Prostate gland (tissue), 2 donors: ENCODE measurements around the gene OR4K17. TPM values are rescaled to one million over a fixed set of nuclear protein-coding genes. Genes with fewer than 3 reads are reported as not detected.
"Not testable (repeated sequence)": the region's sequence is repeated elsewhere in the genome, so short reads cannot be mapped to it uniquely, and the experiment has no call there.

Source experiments
- DNase-seq: peaks from one replicate; pipeline ENCODE4 v3.0.0-alpha.2; 2019; ENCODE audit warnings: low spot score
- H3K27ac ChIP-seq, 2 donors: fragments of 200-600 bp; sonication (generic); 2 replicates each; pipeline ENCODE4 v1.5.1; 2017 to 2019
- H3K27me3 ChIP-seq: fragments of 200-600 bp; sonication (generic); replicated peaks from 2 replicates; pipeline ENCODE4 v1.5.1; 2019; ENCODE audit not compliant: insufficient read depth
- H3K36me3 ChIP-seq, 2 donors: fragments of 200-600 bp; sonication (generic); 1 replicate in 1 of 2; 2 replicates in 1 of 2; pipeline versions ENCODE4 v1.5.1 to v1.8.1; 2017 to 2019
- H3K4me1 ChIP-seq: fragments of 200-600 bp; sonication (generic); replicated peaks from 2 replicates; pipeline ENCODE4 v1.5.1; 2019
- H3K4me3 ChIP-seq, 2 donors: fragments of 200-600 bp; sonication (generic); 2 replicates each; pipeline ENCODE4 v1.5.1; 2017 to 2019
- H3K9me3 ChIP-seq: fragments of 200-600 bp; sonication (generic); 2 replicates; pipeline ENCODE4 v1.5.1; 2017
- CTCF ChIP-seq, 4 experiments: fragments of 200-600 bp in 2 of 4; fragments of 450-650 bp in 2 of 4; sonication (generic) in 2 of 4; IDR thresholded peaks; 1 replicate in 3 of 4; 2 replicates in 1 of 4; pipeline ENCODE4 v1.5.1; 2016 to 2019; ENCODE audit warnings: antibody characterized with exemption in 4 of 4, mild to moderate bottlenecking in 2 of 4, moderate library complexity in 2 of 4
- POLR2A ChIP-seq: fragments of 450-650 bp; IDR thresholded peaks from one replicate; pipeline ENCODE4 v1.6.1; 2016; ENCODE audit warnings: antibody characterized with exemption, mild to moderate bottlenecking
- POLR2AphosphoS5 ChIP-seq: sonication (generic); formaldehyde crosslinking; IDR thresholded peaks from one replicate; pipeline ENCODE4 v1.6.1; 2017; ENCODE audit warnings: antibody characterized with exemption
- WGBS: methylation state at CpG from one replicate; pipeline ENCODE4 v1.1.5; 2018; 5-methylcytosine and 5-hydroxymethylcytosine counted together
- intact Hi-C: fragments of 100-400 bp; cut with DNase I; formaldehyde crosslinking; loops from one replicate; pipeline ENCODE4 v1.14.2; 2022
- total RNA-seq, 2 donors: library from RNA; depleted of rRNA; stranded (reverse); fragments of >200 nt; gene quantifications; one replicate each; pipeline ENCODE4 v1.1.0, GENCODE V29; 2016

OR4K17 gene
- not detected for total RNA-seq

- 54% methylated on average over 3 of the region's 3 CpGs for WGBS
- TF ChIP-seq POLR2AphosphoS5 = no peak
- TF ChIP-seq POLR2A = no peak
- no peak for TF ChIP-seq CTCF (IDR thresholded peaks at IDR 0.05)
Measured at GRCh38 chr14:20110438-20110837, at the start of gene OR4K17. TSS of gene OR4K17 (plus strand) at chr14:20110739. CDS start at chr14:20117500, 6,761 bp downstream.

GRCh38 chr14:20092050-20092449 is 18.5 kb upstream of the OR4K17 start:
- WGBS = 23% methylated on average over 4 of the region's 4 CpGs
- Histone ChIP-seq H3K4me1 (no peaks in the 10 kb centered on the region), H3K27ac (no peak overlapping the region), H3K36me3 (no peaks in the 10 kb centered on the region), H3K4me3 (no peak overlapping the region), H3K9me3 (no peaks in the 10 kb centered on the region), H3K27me3 (no peaks in the 10 kb centered on the region)
- no peak for DNase-seq
- intact Hi-C loops = no loop called here
- no peak for TF ChIP-seq POLR2A
- no peak for TF ChIP-seq POLR2AphosphoS5

More at GRCh38 chr14:20110438-20110837, at the start of gene OR4K17:
- Histone ChIP-seq H3K36me3 (no peaks in the 10 kb centered on the region), H3K9me3 (no peaks in the 10 kb centered on the region), H3K4me3 (no peak within 1 kb of the TSS), H3K27me3 (no peaks in the 10 kb centered on the region), H3K4me1 (no peaks in the 10 kb centered on the region), H3K27ac (no peak within 1 kb of the TSS)
- intact Hi-C loops = no loop called here
- no peak for DNase-seq

- Histone ChIP-seq H3K9me3 (no peaks in the 10 kb centered on the region), H3K4me1 (no peaks in the 10 kb centered on the region), H3K27ac (no peak overlapping the region), H3K36me3 (no peaks in the 10 kb centered on the region), H3K27me3 (no peaks in the 10 kb centered on the region), H3K4me3 (no peak overlapping the region)
- TF ChIP-seq POLR2A (no peak), POLR2AphosphoS5 (no peak), CTCF (IDR thresholded peaks at IDR 0.05) (no peak)
- WGBS = 38% methylated on average over 4 of the region's 4 CpGs
- intact Hi-C loops = no loop called here
- no peak for DNase-seq
Measured at GRCh38 chr14:20093442-20093841, 17.1 kb upstream of the OR4K17 start.

GRCh38 chr14:20098926-20099770 is 11.4 kb upstream of the OR4K17 start:
- 88% methylated on average over 32 of the region's 32 CpGs for WGBS
- H3K4me3 ChIP-seq, H3K9me3 ChIP-seq, H3K4me1 ChIP-seq, H3K27ac ChIP-seq, H3K36me3 ChIP-seq, intact Hi-C loops, H3K27me3 ChIP-seq, DNase-seq: not testable (repeated sequence)

- no peak overlapping the region for H3K4me3 ChIP-seq
- H3K4me1 ChIP-seq = no peaks in the 10 kb centered on the region
- no peak for DNase-seq
- no peaks in the 10 kb centered on the region for H3K27me3 ChIP-seq
- 76% methylated on average over 3 of the region's 3 CpGs for WGBS
- H3K9me3 ChIP-seq = no peaks in the 10 kb centered on the region
- no peaks in the 10 kb centered on the region for H3K36me3 ChIP-seq
- intact Hi-C loops = no loop called here
- TF ChIP-seq CTCF (IDR thresholded peaks at IDR 0.05) = no peak
- TF ChIP-seq POLR2AphosphoS5 = no peak
- TF ChIP-seq POLR2A = no peak
- H3K27ac ChIP-seq = no peak overlapping the region
Measured at GRCh38 chr14:20112321-20112720, 1.8 kb downstream of the OR4K17 start.

- H3K36me3 ChIP-seq = no peaks in the 10 kb centered on the region
- H3K27me3 ChIP-seq = no peaks in the 10 kb centered on the region
- no peaks in the 10 kb centered on the region for H3K4me1 ChIP-seq
- no peak overlapping the region for H3K4me3 ChIP-seq
- WGBS = 40% methylated on average over 1 of the region's 1 CpG
- no peaks in the 10 kb centered on the region for H3K9me3 ChIP-seq
- intact Hi-C loops = no loop called here
- DNase-seq = no peak
- TF ChIP-seq POLR2A = no peak
- no peak for TF ChIP-seq CTCF (IDR thresholded peaks at IDR 0.05)
- H3K27ac ChIP-seq = no peak overlapping the region
Measured at GRCh38 chr14:20116748-20117147, 6.2 kb downstream of the OR4K17 start.
